Loucy (cell line): ENCODE results near the gene FOXQ1.

Experiments
- H2AFZ ChIP-seq: fragments of 200-600 bp; sonication (generic); 2 replicates; pipeline ENCODE4 v1.6.0; 2016; ENCODE audit warnings: antibody characterized with exemption, mild to moderate bottlenecking, low read length, moderate library complexity
- H3F3A ChIP-seq: fragments of 200-600 bp; 2 replicates; pipeline ENCODE4 v1.6.0; 2016; ENCODE audit warnings: antibody characterized with exemption, low read depth, mild to moderate bottlenecking
- H3K27me3 ChIP-seq: fragments of 200-600 bp; sonication (generic); 2 replicates; pipeline ENCODE4 v1.6.1; 2014; ENCODE audit warnings: low read length, mild to moderate bottlenecking; ENCODE audit not compliant: insufficient read depth, poor library complexity, severe bottlenecking
- H3K36me3 ChIP-seq: fragments of 200-600 bp; sonication (generic); 2 replicates; pipeline ENCODE4 v1.6.1; 2016; ENCODE audit warnings: low read length; ENCODE audit not compliant: insufficient read depth
- H3K4me1 ChIP-seq: fragments of 200-600 bp; sonication (generic); 2 replicates; pipeline ENCODE4 v1.5.1; 2014; ENCODE audit warnings: low read length, mild to moderate bottlenecking; ENCODE audit not compliant: insufficient read depth, poor library complexity, severe bottlenecking
- H3K4me2 ChIP-seq: fragments of 200-600 bp; sonication (generic); 2 replicates; pipeline ENCODE4 v1.6.0; 2014; ENCODE audit warnings: antibody characterized with exemption, low read length, low read depth, mild to moderate bottlenecking; ENCODE audit not compliant: poor library complexity, severe bottlenecking
- H3K4me3 ChIP-seq: fragments of 200-600 bp; sonication (generic); 2 replicates; pipeline ENCODE4 v1.5.1; 2014; ENCODE audit warnings: low read length, mild to moderate bottlenecking, mixed read lengths; ENCODE audit not compliant: poor library complexity, severe bottlenecking
- H3K79me2 ChIP-seq: fragments of 200-600 bp; sonication (generic); 2 replicates; pipeline ENCODE4 v1.6.1; 2014; ENCODE audit warnings: low read length; ENCODE audit not compliant: insufficient read depth
- H3K9ac ChIP-seq: fragments of 200-600 bp; sonication (generic); 2 replicates; pipeline ENCODE4 v1.6.0; 2014; ENCODE audit warnings: mild to moderate bottlenecking, low read depth, low read length, moderate library complexity; ENCODE audit not compliant: poor library complexity, severe bottlenecking
- H3K9me2 ChIP-seq: fragments of 200-600 bp; sonication (generic); replicated peaks from 2 replicates; pipeline ENCODE4 v1.6.1; 2016; ENCODE audit warnings: low read depth, low read length, mixed read lengths
- H3K9me3 ChIP-seq: fragments of 200-600 bp; sonication (generic); 2 replicates; pipeline ENCODE4 v1.6.1; 2014; ENCODE audit warnings: mild to moderate bottlenecking, antibody characterized with exemption, low read length, low read depth; ENCODE audit not compliant: insufficient read depth
- H4K20me1 ChIP-seq: fragments of 200-600 bp; sonication (generic); 2 replicates; pipeline ENCODE4 v1.6.0; 2014; ENCODE audit warnings: antibody characterized with exemption, low read length, mild to moderate bottlenecking; ENCODE audit not compliant: insufficient read depth, poor library complexity, severe bottlenecking
- EZH2phosphoT487 ChIP-seq: fragments of 200-600 bp; IDR thresholded peaks from 2 replicates; pipeline ENCODE4 v1.6.1; 2018; ENCODE audit warnings: antibody characterized with exemption, mild to moderate bottlenecking, moderate library complexity, borderline replicate concordance
- TF ChIP-seq, protein P1 (sequence below): fragments of 200-600 bp; sonication (generic); conservative IDR thresholded peaks from 2 replicates; pipeline ENCODE4 v1.5.1; 2014; ENCODE audit warnings: mild to moderate bottlenecking, antibody characterized with exemption, low read length

Gene FOXQ1

DNA sequence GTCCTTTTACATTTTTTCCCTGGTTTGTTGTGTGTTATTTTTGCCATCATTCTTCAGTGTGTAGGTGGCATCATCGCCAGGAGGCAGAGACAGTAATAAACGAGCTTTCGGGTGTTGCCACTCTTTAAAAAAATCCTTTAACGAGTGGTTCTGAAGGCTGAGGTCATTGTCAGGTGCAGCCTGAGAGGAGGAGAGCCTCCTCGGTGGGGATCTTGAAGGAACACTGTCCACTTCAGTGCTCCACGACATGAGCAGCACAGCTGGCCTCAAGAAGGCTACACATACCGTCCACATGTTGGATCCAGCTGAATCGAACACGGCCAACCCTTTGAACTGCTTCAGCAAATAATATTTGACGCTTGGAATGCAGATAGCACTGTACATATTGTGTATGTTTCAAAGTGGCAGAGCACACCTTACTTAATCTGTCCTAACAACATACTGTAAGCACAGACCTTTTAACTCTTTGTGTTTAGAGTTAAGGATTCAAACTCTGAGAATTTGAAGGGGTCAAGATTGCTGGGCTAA lies 48.0 kb upstream of the FOXQ1 start:
- 0 out of 2 replicates have a peak overlapping the region, but pooled peaks have one; percentile 63 for H2AFZ ChIP-seq
- no peaks in the 10 kb centered on the region for H3K79me2 ChIP-seq
- H3K4me1 ChIP-seq: peaks cover 14% of the 10 kb centered on the region
- H4K20me1 ChIP-seq: no peaks in the 10 kb centered on the region
- no peaks in the 10 kb centered on the region for H3K9me2 ChIP-seq
- H3K9ac ChIP-seq: no peak overlapping the region
- H3K4me2 ChIP-seq: peak overlapping the region; percentile 14
- TF ChIP-seq EZH2phosphoT487: no peak
- no peaks in the 10 kb centered on the region for H3F3A ChIP-seq
- no peaks in the 10 kb centered on the region for H3K9me3 ChIP-seq
- no peak overlapping the region for H3K4me3 ChIP-seq
- H3K36me3 ChIP-seq: no peaks in the 10 kb centered on the region
- no peaks in the 10 kb centered on the region for H3K27me3 ChIP-seq

DNA sequence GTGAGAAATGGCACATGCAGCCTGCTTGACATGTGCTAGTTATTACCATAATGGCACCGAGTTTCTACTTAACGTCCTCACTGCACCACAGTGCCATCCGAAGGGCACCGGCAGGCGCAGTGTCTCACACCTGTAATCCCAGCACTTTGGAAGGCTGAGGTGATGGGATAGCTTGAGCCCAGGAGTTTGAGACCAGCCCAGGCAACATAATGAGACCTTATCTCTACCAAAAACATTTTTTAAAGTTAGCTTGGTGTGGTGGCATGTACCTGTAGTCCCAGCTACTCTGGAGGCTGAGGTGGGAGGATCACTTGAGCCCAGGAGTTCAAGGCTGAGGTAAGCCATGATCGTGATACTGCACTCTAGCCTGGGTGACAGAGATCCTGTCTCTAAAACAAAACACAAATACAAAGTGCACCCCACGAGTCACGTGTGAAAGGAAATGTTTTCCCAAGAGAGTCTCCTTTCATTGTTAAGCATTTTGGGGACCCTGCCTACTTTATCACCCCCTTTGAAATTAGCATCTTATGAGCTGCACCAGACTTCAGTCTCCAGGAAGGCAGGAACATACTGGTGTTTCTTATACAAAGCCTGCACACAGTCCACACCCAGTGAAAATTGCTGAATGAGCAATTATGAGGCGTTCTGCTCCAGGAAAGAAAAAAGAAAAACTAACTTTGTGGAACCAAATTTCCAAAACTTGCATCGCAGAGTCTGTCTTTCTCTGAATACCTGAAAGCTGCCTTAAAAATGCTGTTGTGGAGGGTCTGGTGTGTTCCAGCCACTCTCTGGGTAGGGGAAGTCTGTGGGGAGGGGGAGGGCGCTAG lies 47.1 kb upstream of the FOXQ1 start:
- Histone ChIP-seq H2AFZ (no peak overlapping the region), H3K4me1 (peaks cover 14% of the 10 kb centered on the region), H3K27me3 (no peaks in the 10 kb centered on the region), H3K36me3 (no peaks in the 10 kb centered on the region), H3K4me3 (no peak overlapping the region), H3K79me2 (no peaks in the 10 kb centered on the region), H3F3A (no peaks in the 10 kb centered on the region), H4K20me1 (no peaks in the 10 kb centered on the region), H3K9me3 (no peaks in the 10 kb centered on the region), H3K9me2 (no peaks in the 10 kb centered on the region), H3K4me2 (no peak overlapping the region), H3K9ac (no peak overlapping the region)
- TF ChIP-seq, protein P1, sequence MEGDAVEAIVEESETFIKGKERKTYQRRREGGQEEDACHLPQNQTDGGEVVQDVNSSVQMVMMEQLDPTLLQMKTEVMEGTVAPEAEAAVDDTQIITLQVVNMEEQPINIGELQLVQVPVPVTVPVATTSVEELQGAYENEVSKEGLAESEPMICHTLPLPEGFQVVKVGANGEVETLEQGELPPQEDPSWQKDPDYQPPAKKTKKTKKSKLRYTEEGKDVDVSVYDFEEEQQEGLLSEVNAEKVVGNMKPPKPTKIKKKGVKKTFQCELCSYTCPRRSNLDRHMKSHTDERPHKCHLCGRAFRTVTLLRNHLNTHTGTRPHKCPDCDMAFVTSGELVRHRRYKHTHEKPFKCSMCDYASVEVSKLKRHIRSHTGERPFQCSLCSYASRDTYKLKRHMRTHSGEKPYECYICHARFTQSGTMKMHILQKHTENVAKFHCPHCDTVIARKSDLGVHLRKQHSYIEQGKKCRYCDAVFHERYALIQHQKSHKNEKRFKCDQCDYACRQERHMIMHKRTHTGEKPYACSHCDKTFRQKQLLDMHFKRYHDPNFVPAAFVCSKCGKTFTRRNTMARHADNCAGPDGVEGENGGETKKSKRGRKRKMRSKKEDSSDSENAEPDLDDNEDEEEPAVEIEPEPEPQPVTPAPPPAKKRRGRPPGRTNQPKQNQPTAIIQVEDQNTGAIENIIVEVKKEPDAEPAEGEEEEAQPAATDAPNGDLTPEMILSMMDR: no peak
- TF ChIP-seq EZH2phosphoT487: no peak

DNA sequence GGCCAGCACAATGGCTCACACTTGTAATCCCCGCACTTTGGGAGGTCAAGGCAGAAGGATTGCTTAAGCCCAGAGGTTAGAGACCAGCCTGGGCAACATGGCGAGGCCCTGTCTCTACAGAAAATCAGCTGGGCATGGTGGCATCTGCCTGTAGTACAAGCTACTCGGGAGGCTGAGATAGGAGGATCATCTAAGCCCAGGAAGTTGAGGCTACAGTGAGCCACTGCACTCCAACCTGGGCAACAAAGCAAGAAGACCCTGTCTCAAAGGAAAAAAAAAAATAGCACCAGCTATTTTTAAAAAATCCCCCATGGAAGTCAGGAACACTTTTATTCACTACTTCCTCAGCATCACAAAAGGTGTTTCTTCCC lies 45.2 kb upstream of the FOXQ1 start:
- H3K4me1 ChIP-seq: peaks cover 14% of the 10 kb centered on the region
- no peak overlapping the region for H3K4me3 ChIP-seq

More for the DNA sequence above, 45.2 kb upstream of the FOXQ1 start:
- Histone ChIP-seq H3K9me2 (no peaks in the 10 kb centered on the region), H3K36me3 (no peaks in the 10 kb centered on the region), H3K9me3 (peaks cover 6% of the 10 kb centered on the region; the same call in 1 of the 2 replicates), H3K4me2 (no peak overlapping the region), H3K9ac (no peak overlapping the region), H3K27me3 (no peaks in the 10 kb centered on the region), H3K79me2 (no peaks in the 10 kb centered on the region), H2AFZ (no peak overlapping the region), H3F3A (no peaks in the 10 kb centered on the region), H4K20me1 (no peaks in the 10 kb centered on the region)
- no peak for TF ChIP-seq EZH2phosphoT487
- TF ChIP-seq, protein P1: no peak
